Naive thymus-derived CD4-positive, alpha-beta T cell (primary cell): ENCODE measurements around the gene FBXO41. TPM values are rescaled to one million over a fixed set of nuclear protein-coding genes. Genes with fewer than 3 reads are reported as not detected.
A peak's percentile ranks its signal among the peaks of the same experiment; 100 is the strongest.

Source experiments
- ATAC-seq: fragments of 150-1000 bp; cut with Tn5 transposase; 2 replicates; pipeline ENCODE4 v1.10.0; 2021; ENCODE audit warnings: mild to moderate bottlenecking, moderate library complexity
- CTCF ChIA-PET: fragments of 350-600 bp; sonication (Branson Sonifier 250); formaldehyde crosslinking; loops from one replicate; lab custom pipeline; 2021; ENCODE audit warnings: antibody characterized with exemption; lab: Charles Lee
- POLR2A ChIA-PET: fragments of 350-600 bp; sonication (Branson Sonifier 250); formaldehyde crosslinking; loops from one replicate; lab custom pipeline; 2021; ENCODE audit warnings: antibody characterized with exemption, inconsistent platforms; lab: Charles Lee
- DNase-seq, 9 donors: peaks; one replicate each; pipeline versions ENCODE4 v3.0.0 to v3.0.0-alpha.2; 2020 to 2022; ENCODE audit warnings: mixed read lengths in 1 of 9
- H3K27ac ChIP-seq: one replicate; pipeline ENCODE4 v1.7.0; 2013; ENCODE audit warnings: mild to moderate bottlenecking, low read depth, low read length, moderate library complexity
- H3K27me3 ChIP-seq, 2 donors: one replicate each; pipeline ENCODE4 v1.7.0; 2013; ENCODE audit warnings: low read length in 2 of 2, mild to moderate bottlenecking in 2 of 2, moderate library complexity in 2 of 2; ENCODE audit not compliant: control insufficient read depth in 2 of 2, insufficient read depth in 2 of 2
- H3K36me3 ChIP-seq, 3 experiments: 1 replicate in 2 of 3; 2 replicates in 1 of 3; pipeline ENCODE4 v1.7.0; 2013; ENCODE audit warnings: low read length in 3 of 3, mild to moderate bottlenecking in 3 of 3, moderate library complexity in 1 of 3; ENCODE audit not compliant: insufficient read depth in 3 of 3, control insufficient read depth in 2 of 3
- H3K4me1 ChIP-seq, 2 donors: one replicate each; pipeline ENCODE4 v1.7.0; 2013; ENCODE audit warnings: low read length in 2 of 2, mild to moderate bottlenecking in 2 of 2, moderate library complexity in 1 of 2; ENCODE audit not compliant: control insufficient read depth in 2 of 2, insufficient read depth in 2 of 2
- H3K4me3 ChIP-seq: 2 replicates; pipeline ENCODE4 v1.7.0; 2013; ENCODE audit warnings: mild to moderate bottlenecking, low read length
- H3K9me3 ChIP-seq, 3 experiments: 1 replicate in 2 of 3; 2 replicates in 1 of 3; pipeline ENCODE4 v1.7.0; 2013; ENCODE audit warnings: low read length in 3 of 3; ENCODE audit not compliant: control insufficient read depth in 2 of 3
- H3K27ac Mint-ChIP-seq, 9 donors: one replicate each; pipeline ENCODE4 v1.8.0; 2020 to 2022; ENCODE audit warnings: mixed read lengths in 9 of 9, mild to moderate bottlenecking in 8 of 9, moderate library complexity in 5 of 9, inconsistent platforms in 2 of 9
- H3K27me3 Mint-ChIP-seq, 5 donors: one replicate each; pipeline ENCODE4 v1.8.0; 2021 to 2022; ENCODE audit warnings: mixed read lengths in 5 of 5, mild to moderate bottlenecking in 1 of 5
- H3K36me3 Mint-ChIP-seq, 5 donors: one replicate each; pipeline ENCODE4 v1.8.0; 2020 to 2022; ENCODE audit warnings: mixed read lengths in 5 of 5, mild to moderate bottlenecking in 3 of 5, inconsistent platforms in 1 of 5
- H3K4me1 Mint-ChIP-seq, 7 donors: one replicate each; pipeline ENCODE4 v1.8.0; 2020 to 2022; ENCODE audit warnings: mixed read lengths in 7 of 7, mild to moderate bottlenecking in 3 of 7, inconsistent platforms in 1 of 7
- H3K4me3 Mint-ChIP-seq, 10 donors: one replicate each; pipeline ENCODE4 v1.8.0; 2020 to 2022; ENCODE audit warnings: mild to moderate bottlenecking in 10 of 10, mixed read lengths in 10 of 10, moderate library complexity in 6 of 10, inconsistent platforms in 2 of 10
- H3K9me3 Mint-ChIP-seq, 11 donors: one replicate each; pipeline ENCODE4 v1.8.0; 2020 to 2022; ENCODE audit warnings: mixed read lengths in 11 of 11, mild to moderate bottlenecking in 4 of 11, inconsistent platforms in 1 of 11, moderate library complexity in 1 of 11
- intact Hi-C, 2 donors: fragments of 100-400 bp; cut with micrococcal nuclease; formaldehyde crosslinking; loops; one replicate each; pipeline ENCODE4 v1.15.1; 2023
- polyA plus RNA-seq, 2 donors: library from polyadenylated mRNA; unstranded; fragments of 300-500 nt; fragmentation: Illumina TruSeq; gene quantifications; one replicate each; pipeline ENCODE4 v1.2.3, GENCODE V29; 2021
- total RNA-seq, 6 experiments: library from RNA in 5 of 6; stranded (reverse) in 5 of 6; gene quantifications; 1 replicate in 5 of 6; 2 replicates in 1 of 6; pipeline ENCODE4 v1.2.3 and lab custom pipeline; 2021 to 2026

The FBXO41 gene
- total and polyA plus RNA-seq, 7 experiments from 2014 or later, result 1.5 to 19.6 (median 14.1) TPM

GRCh38 chr2:73257021-73257420 is 27.3 kb downstream of the FBXO41 start:
- intact Hi-C loops, result no loop called here
- H3K27ac Mint-ChIP-seq, result peak overlapping the region in 4 of 9 donors; percentile 19 to 77 (median 46)
- ChIA-PET CTCF (no interaction called here), POLR2A (interaction anchor here (1.1 kb wide), 1 partner anchor 23 kb away, joined by 3 read pairs; no protein-coding TSS in a partner anchor)
- H3K4me3 ChIP-seq, result no peak overlapping the region
- H3K9me3 ChIP-seq, result no peaks in the 10 kb centered on the region
- H3K27ac ChIP-seq, result no peak overlapping the region
- H3K27me3 Mint-ChIP-seq, result no peaks in the 10 kb centered on the region
- H3K27me3 ChIP-seq, result no peaks in the 10 kb centered on the region
- H3K4me1 Mint-ChIP-seq, result peaks cover 0 to 18% (median 9%) of the 10 kb centered on the region in 7 donors
- H3K36me3 ChIP-seq, result peaks cover 5 to 53% (median 10%) of the 10 kb centered on the region in 3 experiments
- no peak overlapping the region for H3K4me3 Mint-ChIP-seq
- H3K9me3 Mint-ChIP-seq, result no peaks in the 10 kb centered on the region
- ATAC-seq (no peak), DNase-seq (no peak)
- peaks cover 0 to 6% of the 10 kb centered on the region in 2 donors for H3K4me1 ChIP-seq
- H3K36me3 Mint-ChIP-seq, result peaks cover 0 to 18% (median 4%) of the 10 kb centered on the region in 5 donors

- intact Hi-C loops, result no loop called here
- peak overlapping the region in 4 of 9 donors; percentile 19 to 77 (median 48) for H3K27ac Mint-ChIP-seq
- ATAC-seq (no peak), DNase-seq (no peak)
- ChIA-PET CTCF (no interaction called here), POLR2A (no interaction called here)
- Histone ChIP-seq H3K4me3 (no peak overlapping the region), H3K27me3 (no peaks in the 10 kb centered on the region), H3K9me3 (no peaks in the 10 kb centered on the region), H3K36me3 (peaks cover 5 to 57% (median 13%) of the 10 kb centered on the region in 3 experiments), H3K27ac (no peak overlapping the region), H3K4me1 (peaks cover 0 to 6% of the 10 kb centered on the region in 2 donors)
- peaks cover 0 to 18% (median 9%) of the 10 kb centered on the region in 7 donors for H3K4me1 Mint-ChIP-seq
- no peak overlapping the region for H3K4me3 Mint-ChIP-seq
- H3K27me3 Mint-ChIP-seq, result no peaks in the 10 kb centered on the region
- H3K36me3 Mint-ChIP-seq, result peaks cover 0 to 18% (median 5%) of the 10 kb centered on the region in 5 donors
- H3K9me3 Mint-ChIP-seq, result no peaks in the 10 kb centered on the region
Observed at GRCh38 chr2:73256618-73256922, 27.7 kb downstream of the FBXO41 start.

GRCh38 chr2:73255907-73256617 is 28.2 kb downstream of the FBXO41 start:
- Histone ChIP-seq H3K4me3 (no peak overlapping the region), H3K27ac (no peak overlapping the region), H3K36me3 (peaks cover 5 to 58% (median 13%) of the 10 kb centered on the region in 3 experiments), H3K4me1 (peaks cover 0 to 6% of the 10 kb centered on the region in 2 donors), H3K27me3 (no peaks in the 10 kb centered on the region), H3K9me3 (no peaks in the 10 kb centered on the region)
- Mint-ChIP-seq H3K36me3 (peaks cover 0 to 19% (median 6%) of the 10 kb centered on the region in 5 donors), H3K4me3 (no peak overlapping the region), H3K27me3 (no peaks in the 10 kb centered on the region), H3K27ac (peak overlapping the region in 5 of 9 donors; percentile 0 to 45 (median 25)), H3K9me3 (no peaks in the 10 kb centered on the region), H3K4me1 (peaks cover 0 to 18% (median 9%) of the 10 kb centered on the region in 7 donors)
- ATAC-seq, result no peak
- ChIA-PET POLR2A (no interaction called here), CTCF (no interaction called here)
- intact Hi-C loops, result no loop called here
- DNase-seq, result no peak

GRCh38 chr2:73255007-73255644 is 29.2 kb downstream of the FBXO41 start:
- ChIA-PET POLR2A (interaction anchor here (1.1 kb wide), 2 partner anchors 8 to 21 kb away, joined by 3 to 4 read pairs; partner anchors contain the start of gene CCT7), CTCF (no interaction called here)
- H3K27me3 ChIP-seq, result no peaks in the 10 kb centered on the region
- no peak overlapping the region for H3K4me3 ChIP-seq
- H3K9me3 ChIP-seq, result no peaks in the 10 kb centered on the region
- no peak overlapping the region for H3K4me3 Mint-ChIP-seq
- H3K27ac ChIP-seq, result no peak overlapping the region
- peaks cover 0 to 28% (median 13%) of the 10 kb centered on the region in 5 donors for H3K36me3 Mint-ChIP-seq
- H3K9me3 Mint-ChIP-seq, result no peaks in the 10 kb centered on the region
- H3K4me1 Mint-ChIP-seq, result peaks cover 0 to 18% (median 9%) of the 10 kb centered on the region in 7 donors
- DNase-seq (no peak), ATAC-seq (no peak)
- H3K36me3 ChIP-seq, result peaks cover 8 to 62% (median 14%) of the 10 kb centered on the region in 3 experiments
- no peaks in the 10 kb centered on the region for H3K27me3 Mint-ChIP-seq
- intact Hi-C loops, result no loop called here
- H3K27ac Mint-ChIP-seq, result peak overlapping the region in 2 of 9 donors; percentile 20 to 21
- peaks cover 0 to 6% of the 10 kb centered on the region in 2 donors for H3K4me1 ChIP-seq

- CTCF ChIA-PET, result no interaction called here
- peaks cover 0 to 6% of the 10 kb centered on the region in 2 donors for H3K4me1 ChIP-seq
- peaks cover 0 to 32% (median 19%) of the 10 kb centered on the region in 5 donors for H3K36me3 Mint-ChIP-seq
- H3K27ac Mint-ChIP-seq, result peak overlapping the region in 3 of 9 donors; percentile 20 to 71 (median 51)
- POLR2A ChIA-PET, result interaction anchor here (1.1 to 1.2 kb wide), 3 partner anchors 8 to 20 kb away, joined by 3 to 4 read pairs (median 4); partner anchors contain the start of gene CCT7
- H3K27me3 ChIP-seq, result no peaks in the 10 kb centered on the region
- peaks cover 15 to 62% (median 21%) of the 10 kb centered on the region in 3 experiments for H3K36me3 ChIP-seq
- DNase-seq (no peak), ATAC-seq (no peak)
- intact Hi-C loops, result no loop called here
- H3K4me3 ChIP-seq, result no peak overlapping the region
- H3K4me1 Mint-ChIP-seq, result peaks cover 0 to 18% (median 9%) of the 10 kb centered on the region in 7 donors
- H3K9me3 ChIP-seq, result no peaks in the 10 kb centered on the region
- no peak overlapping the region for H3K27ac ChIP-seq
- no peak overlapping the region for H3K4me3 Mint-ChIP-seq
- H3K9me3 Mint-ChIP-seq, result no peaks in the 10 kb centered on the region
- H3K27me3 Mint-ChIP-seq, result no peaks in the 10 kb centered on the region
Observed at GRCh38 chr2:73254343-73255006, 29.8 kb downstream of the FBXO41 start.

GRCh38 chr2:73253901-73254300 is 30.4 kb downstream of the FBXO41 start:
- Histone ChIP-seq H3K4me3 (no peak overlapping the region), H3K4me1 (peaks cover 0 to 6% of the 10 kb centered on the region in 2 donors), H3K27me3 (no peaks in the 10 kb centered on the region), H3K9me3 (no peaks in the 10 kb centered on the region), H3K27ac (no peak overlapping the region), H3K36me3 (peaks cover 20 to 62% (median 21%) of the 10 kb centered on the region in 3 experiments)
- peak overlapping the region in 2 of 9 donors; percentile 3 to 25 for H3K27ac Mint-ChIP-seq
- DNase-seq, result no peak
- H3K36me3 Mint-ChIP-seq, result peaks cover 0 to 35% (median 22%) of the 10 kb centered on the region in 5 donors
- no peak overlapping the region for H3K4me3 Mint-ChIP-seq
- intact Hi-C loops, result loop anchor here in 1 of 2 donors (2.0 kb wide), 1 partner anchor 19 kb away; the partner anchor contains the start of gene CCT7
- no peaks in the 10 kb centered on the region for H3K9me3 Mint-ChIP-seq
- ATAC-seq, result peak; percentile 25
- ChIA-PET POLR2A (interaction anchor here (1.1 to 1.2 kb wide), 2 partner anchors 9 to 20 kb away, joined by 3 to 4 read pairs; partner anchors contain the start of gene CCT7), CTCF (no interaction called here)
- H3K27me3 Mint-ChIP-seq, result no peaks in the 10 kb centered on the region
- H3K4me1 Mint-ChIP-seq, result peaks cover 0 to 16% (median 8%) of the 10 kb centered on the region in 7 donors
